Neural cell (in vitro differentiated cells): ENCODE results near the gene ZNF175. TPM values are rescaled to one million over a fixed set of nuclear protein-coding genes. Genes with fewer than 3 reads are reported as not detected.

Experiments
- H2AFZ ChIP-seq: fragments of 200-600, 300-800 bp; sonication (generic), shearing (Covaris generic); 2 replicates; pipeline ENCODE4 v1.6.0; 2014; ENCODE audit warnings: low read depth, mild to moderate bottlenecking, antibody characterized with exemption, low read length, moderate library complexity
- H3F3A ChIP-seq: fragments of 200-600 bp; shearing (Covaris generic); 2 replicates; pipeline ENCODE4 v1.6.1; 2016; ENCODE audit warnings: mild to moderate bottlenecking, moderate library complexity, mixed read lengths, antibody characterized with exemption, low read length; ENCODE audit not compliant: insufficient read depth, poor library complexity, severe bottlenecking
- H3K27ac ChIP-seq: fragments of 200-600, 300-800 bp; sonication (generic), shearing (Covaris generic); 2 replicates; pipeline ENCODE4 v1.5.1; 2014; ENCODE audit warnings: mild to moderate bottlenecking, low read length, moderate library complexity
- H3K27me3 ChIP-seq: fragments of 300-800, 200-600 bp; sonication (generic), shearing (Covaris generic); 2 replicates; pipeline ENCODE4 v1.6.0; 2014; ENCODE audit warnings: mild to moderate bottlenecking, low read depth, low read length, moderate library complexity; ENCODE audit not compliant: insufficient read depth
- H3K36me3 ChIP-seq: fragments of 300-800, 200-600 bp; sonication (generic), shearing (Covaris generic); 2 replicates; pipeline ENCODE4 v1.5.1; 2014; ENCODE audit warnings: mild to moderate bottlenecking, antibody characterized with exemption, low read length, moderate library complexity; ENCODE audit not compliant: insufficient read depth
- H3K4me2 ChIP-seq: fragments of 300-800, 200-600 bp; sonication (generic), shearing (Covaris generic); 2 replicates; pipeline ENCODE4 v1.6.0; 2014; ENCODE audit warnings: mild to moderate bottlenecking, low read length
- H3K4me3 ChIP-seq: fragments of 300-800, 200-600 bp; sonication (generic), shearing (Covaris generic); 2 replicates; pipeline ENCODE4 v1.5.1; 2014; ENCODE audit warnings: mild to moderate bottlenecking, low read length, moderate library complexity
- H3K79me2 ChIP-seq: fragments of 200-600 bp; shearing (Covaris generic); replicated peaks from 2 replicates; pipeline ENCODE4 v1.6.0; 2014; ENCODE audit warnings: mild to moderate bottlenecking, low read length, moderate library complexity; ENCODE audit not compliant: insufficient read depth
- H3K9ac ChIP-seq: fragments of 300-800, 200-600 bp; sonication (generic), shearing (Covaris generic); 2 replicates; pipeline ENCODE4 v1.6.1; 2016; ENCODE audit warnings: mild to moderate bottlenecking, low read length, mixed read lengths
- H3K9me2 ChIP-seq: fragments of 200-600 bp; shearing (Covaris generic); 2 replicates; pipeline ENCODE4 v1.6.1; 2016; ENCODE audit warnings: mild to moderate bottlenecking, low read length, mixed read lengths; ENCODE audit not compliant: insufficient read depth
- H3K9me3 ChIP-seq: fragments of 200-600, 300-800 bp; sonication (generic), shearing (Covaris generic); 2 replicates; pipeline ENCODE4 v1.6.1; 2016; ENCODE audit warnings: mild to moderate bottlenecking, mixed run types, low read length, moderate library complexity, mixed read lengths
- H4K20me1 ChIP-seq: fragments of 200-600 bp; shearing (Covaris generic); 2 replicates; pipeline ENCODE4 v1.6.1; 2016; ENCODE audit warnings: mild to moderate bottlenecking, mixed run types; ENCODE audit not compliant: insufficient read depth
- CTCF ChIP-seq: fragments of 450-650 bp; IDR thresholded peaks from 2 replicates; pipeline ENCODE4 v1.5.1; 2014; ENCODE audit warnings: antibody characterized with exemption, mild to moderate bottlenecking, moderate library complexity; ENCODE audit not compliant: poor library complexity, severe bottlenecking
- EP300 ChIP-seq: fragments of 450-650 bp; conservative IDR thresholded peaks from 2 replicates; pipeline ENCODE4 v1.6.1; 2014; ENCODE audit warnings: antibody characterized with exemption, mild to moderate bottlenecking, moderate library complexity; ENCODE audit not compliant: poor library complexity, severe bottlenecking
- EZH2 ChIP-seq: fragments of 200-600, 300-800 bp; shearing (Covaris generic), sonication (generic); IDR thresholded peaks from 2 replicates; pipeline ENCODE4 v1.6.1; 2014; ENCODE audit warnings: antibody characterized with exemption, low read length, borderline replicate concordance, mild to moderate bottlenecking; ENCODE audit not compliant: insufficient read depth, poor library complexity, severe bottlenecking
- MXI1 ChIP-seq: fragments of 450-650 bp; conservative IDR thresholded peaks from 2 replicates; pipeline ENCODE4 v1.6.1; 2014; ENCODE audit warnings: antibody characterized with exemption, mild to moderate bottlenecking; ENCODE audit not compliant: poor library complexity, severe bottlenecking
- POLR2AphosphoS5 ChIP-seq: IDR thresholded peaks from 2 replicates; pipeline ENCODE4 v1.6.1; 2012
- RAD21 ChIP-seq: fragments of 450-650 bp; conservative IDR thresholded peaks from 2 replicates; pipeline ENCODE4 v1.6.1; 2014; ENCODE audit warnings: antibody characterized with exemption, mild to moderate bottlenecking, moderate library complexity
- REST ChIP-seq: IDR thresholded peaks from 2 replicates; pipeline ENCODE4 v1.6.1; 2012; ENCODE audit warnings: borderline replicate concordance
- SMC3 ChIP-seq: fragments of 450-650 bp; conservative IDR thresholded peaks from 2 replicates; pipeline ENCODE4 v1.6.1; 2014; ENCODE audit warnings: antibody characterized with exemption, mild to moderate bottlenecking, moderate library complexity; ENCODE audit not compliant: poor library complexity
- TAF1 ChIP-seq: IDR thresholded peaks from 2 replicates; pipeline ENCODE4 v1.6.1; 2012; ENCODE audit warnings: low read depth
- polyA plus RNA-seq: library from polyadenylated mRNA; depleted of rRNA; stranded (reverse); fragments of >200 nt; gene quantifications from 2 replicates; pipeline ENCODE4 v1.2.3, GENCODE V29; 2014

ZNF175 gene
- polyA plus RNA-seq, 1 donor from 2014 or later = 10.9 TPM

GRCh38 chr19:51535535-51535934 is 35.5 kb upstream of the ZNF175 start:
- Histone ChIP-seq H3K27me3 (no peaks in the 10 kb centered on the region), H3K9me3 (no peaks in the 10 kb centered on the region), H3K9me2 (no peaks in the 10 kb centered on the region), H3K4me3 (no peak overlapping the region), H3K36me3 (no peaks in the 10 kb centered on the region), H3F3A (no peaks in the 10 kb centered on the region), H4K20me1 (no peaks in the 10 kb centered on the region), H2AFZ (no peak overlapping the region), H3K79me2 (no peaks in the 10 kb centered on the region), H3K4me2 (no peak overlapping the region), H3K9ac (no peak overlapping the region), H3K27ac (no peak overlapping the region)
- no peak for TF ChIP-seq TAF1
- TF ChIP-seq RAD21 = no peak
- TF ChIP-seq REST = no peak
- TF ChIP-seq MXI1 = no peak
- no peak for TF ChIP-seq EZH2
- TF ChIP-seq CTCF = no peak

- no peak for TF ChIP-seq EP300
- no peak for TF ChIP-seq REST
- no peak for TF ChIP-seq POLR2AphosphoS5
- no peak for TF ChIP-seq MXI1
- no peak for TF ChIP-seq CTCF
- TF ChIP-seq RAD21 = no peak
- no peak for TF ChIP-seq TAF1
- TF ChIP-seq SMC3 = no peak
- no peak for TF ChIP-seq EZH2
- no peaks in the 10 kb centered on the region for H3K9me3 ChIP-seq
Measured at GRCh38 chr19:51539821-51540366, 31.2 kb upstream of the ZNF175 start.

More at GRCh38 chr19:51539821-51540366, 31.2 kb upstream of the ZNF175 start:
- no peak overlapping the region for H3K9ac ChIP-seq
- H4K20me1 ChIP-seq = no peaks in the 10 kb centered on the region
- H3K79me2 ChIP-seq = no peaks in the 10 kb centered on the region
- no peaks in the 10 kb centered on the region for H3F3A ChIP-seq
- H3K9me2 ChIP-seq = no peaks in the 10 kb centered on the region
- H3K27me3 ChIP-seq = no peaks in the 10 kb centered on the region
- H2AFZ ChIP-seq = no peak overlapping the region
- H3K36me3 ChIP-seq = no peaks in the 10 kb centered on the region
- H3K27ac ChIP-seq = no peak overlapping the region
- H3K4me2 ChIP-seq = no peak overlapping the region
- H3K4me3 ChIP-seq = no peak overlapping the region
